ENCODE data around the gene S100A8.

S100A8 gene

GRCh38 chr1:153401461-153401860, 10.6 kb upstream of the S100A8 start:
- H3K4me3 ChIP-seq (ENCODE audit: low read depth, low read length): no peak overlapping the region
- TF ChIP-seq CTCF (IDR thresholded peaks at IDR 0.05; ENCODE audit: borderline replicate concordance, insufficient read depth, low read depth, low read length): no peak

- no peak overlapping the region for H3K4me3 ChIP-seq (ENCODE audit: low read depth, low read length)
- no peak for TF ChIP-seq CTCF (IDR thresholded peaks at IDR 0.05; ENCODE audit: borderline replicate concordance, insufficient read depth, low read depth, low read length)
Observed at GRCh38 chr1:153400244-153400643, 9.4 kb upstream of the S100A8 start.

- TF ChIP-seq CTCF (IDR thresholded peaks at IDR 0.05; ENCODE audit: borderline replicate concordance, insufficient read depth, low read depth, low read length): no peak
- H3K4me3 ChIP-seq (ENCODE audit: low read depth, low read length): no peak overlapping the region
Observed at GRCh38 chr1:153399401-153400055, 8.7 kb upstream of the S100A8 start.

GRCh38 chr1:153397924-153398651, 7.2 kb upstream of the S100A8 start:
- H3K4me3 ChIP-seq (ENCODE audit: low read depth, low read length): no peak overlapping the region
- no peak for TF ChIP-seq CTCF (IDR thresholded peaks at IDR 0.05; ENCODE audit: borderline replicate concordance, insufficient read depth, low read depth, low read length)

GRCh38 chr1:153397051-153397923, 6.4 kb upstream of the S100A8 start:
- TF ChIP-seq CTCF (IDR thresholded peaks at IDR 0.05; ENCODE audit: borderline replicate concordance, insufficient read depth, low read depth, low read length): no peak
- no peak overlapping the region for H3K4me3 ChIP-seq (ENCODE audit: low read depth, low read length)

GRCh38 chr1:153396461-153396860, 5.6 kb upstream of the S100A8 start:
- no peak overlapping the region for H3K4me3 ChIP-seq (ENCODE audit: low read depth, low read length)
- no peak for TF ChIP-seq CTCF (IDR thresholded peaks at IDR 0.05; ENCODE audit: borderline replicate concordance, insufficient read depth, low read depth, low read length)

All from GM12875 (cell line).